DLD1 (cell line): ENCODE data around the gene GCK.
"Not testable (repeated sequence)": the region's sequence is repeated elsewhere in the genome, so short reads cannot be mapped to it uniquely, and the experiment has no call there.

Experiments
- in situ Hi-C: cut with HindIII; loops from 2 replicates; pipeline ENCODE4 v1.10.0; 2017; ENCODE audit warnings: low sequenced_read_pairs

The GCK gene

DNA sequence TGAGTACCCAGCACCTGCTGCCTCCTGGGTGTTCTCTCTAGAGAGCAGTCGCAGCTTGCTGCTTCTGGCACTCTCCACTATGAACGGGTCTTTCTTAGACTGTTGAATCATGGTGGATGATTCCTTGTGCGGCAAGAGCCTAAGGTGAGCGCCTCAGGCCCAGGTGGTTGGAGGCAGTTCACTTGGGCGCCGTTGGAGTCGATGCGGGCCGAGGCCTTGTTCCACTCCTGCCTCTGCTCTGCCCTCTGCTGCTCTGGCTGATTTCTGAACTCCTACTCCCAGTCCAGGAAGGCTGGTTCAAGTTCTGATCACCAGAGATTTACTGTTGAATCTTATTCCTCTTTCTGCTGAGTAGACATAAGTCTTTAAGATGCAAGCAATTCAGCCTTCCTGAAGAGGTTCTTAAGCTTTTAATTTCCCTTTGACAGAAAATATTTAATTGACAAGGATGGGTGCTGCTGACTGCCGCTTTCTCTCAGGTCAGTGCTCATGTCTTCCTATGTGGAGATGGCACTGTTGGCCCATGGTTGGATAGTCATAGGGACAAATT lies 22.0 kb upstream of the GCK start:
- in situ Hi-C loops: loop anchor here (10.0 kb wide), 1 partner anchor 146 kb away; the partner anchor contains the start of gene PGAM2

DNA sequence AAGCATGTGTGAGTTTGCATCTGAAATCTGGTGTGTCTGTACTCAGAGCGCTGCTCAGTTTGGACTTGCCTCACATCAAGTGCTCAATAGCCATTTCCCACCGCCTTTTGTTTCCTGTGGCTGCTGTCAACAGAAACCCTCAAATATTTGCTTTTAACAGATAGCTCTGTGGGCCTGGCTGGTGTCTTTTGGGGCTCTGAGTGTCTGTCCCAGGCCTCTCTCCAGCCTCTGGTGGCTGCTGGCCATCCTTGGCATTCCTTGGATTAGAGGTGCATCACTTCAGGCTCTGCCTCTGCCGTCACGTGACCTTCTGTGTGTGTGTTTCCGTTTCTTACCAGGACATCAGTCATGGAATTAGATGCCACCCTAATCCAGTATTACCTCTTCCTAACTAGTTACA lies 20.9 kb upstream of the GCK start:
- in situ Hi-C loops: loop anchor here (10.0 kb wide), 1 partner anchor 145 kb away; the partner anchor contains the start of gene PGAM2

DNA sequence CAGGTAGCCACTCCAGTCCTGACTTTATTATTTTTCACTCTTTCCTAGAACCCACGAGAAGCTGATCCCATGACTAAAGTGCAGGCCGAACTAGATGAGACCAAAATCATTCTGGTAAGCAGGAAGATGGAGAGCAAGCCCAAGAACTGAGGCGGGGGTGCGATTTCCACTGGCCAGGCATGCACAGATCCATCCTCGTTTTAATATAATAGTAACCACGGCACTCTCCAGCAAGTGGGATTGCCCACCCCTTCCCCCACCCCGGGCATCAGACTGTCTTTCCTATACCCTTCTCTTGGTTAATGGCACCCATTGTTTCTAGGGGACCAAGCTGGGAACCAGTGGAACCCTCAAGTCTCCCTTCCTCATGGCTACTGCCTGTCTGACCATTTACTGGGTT lies 18.8 kb upstream of the GCK start:
- in situ Hi-C loops: no loop called here

DNA sequence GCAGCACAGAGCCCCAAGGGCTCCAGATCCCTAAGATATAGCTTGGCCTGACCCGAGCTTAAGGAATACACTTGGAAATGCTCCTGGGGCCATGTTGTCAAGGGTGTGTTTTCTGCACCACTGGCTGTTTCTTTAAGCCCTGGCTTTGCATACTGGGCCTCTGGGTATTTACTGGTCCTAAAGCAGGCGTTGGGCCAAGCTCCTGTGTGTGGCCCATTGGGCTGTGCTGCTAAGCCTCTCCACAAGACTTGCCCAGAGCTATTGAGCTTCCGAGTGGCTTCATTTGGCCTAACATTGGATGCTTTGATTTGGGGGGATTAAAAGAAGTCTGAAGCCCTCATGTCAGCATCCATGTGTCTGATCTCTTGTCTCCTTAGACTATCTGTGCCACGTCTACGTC lies 16.8 kb upstream of the GCK start:
- in situ Hi-C loops: no loop called here

DNA sequence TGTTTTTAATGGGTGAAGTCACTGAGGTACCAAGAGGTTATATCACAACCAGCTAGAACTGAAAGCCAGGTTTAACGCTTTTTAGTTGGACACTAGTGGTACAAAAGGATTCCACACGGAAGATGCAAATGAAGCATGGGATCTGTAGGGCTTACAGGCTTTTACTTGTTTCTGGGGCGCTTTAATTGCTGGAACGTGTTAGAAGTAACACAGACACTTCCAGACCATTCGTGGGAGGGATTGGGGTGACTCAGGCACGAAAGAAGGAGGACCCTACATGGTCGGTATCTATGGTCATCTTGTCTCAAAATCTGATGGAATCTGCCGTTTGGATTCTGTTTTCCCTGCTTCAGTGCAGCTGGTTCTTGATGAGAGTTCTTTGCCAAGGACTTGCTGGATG lies 12.6 kb upstream of the GCK start:
- in situ Hi-C loops: no loop called here

DNA sequence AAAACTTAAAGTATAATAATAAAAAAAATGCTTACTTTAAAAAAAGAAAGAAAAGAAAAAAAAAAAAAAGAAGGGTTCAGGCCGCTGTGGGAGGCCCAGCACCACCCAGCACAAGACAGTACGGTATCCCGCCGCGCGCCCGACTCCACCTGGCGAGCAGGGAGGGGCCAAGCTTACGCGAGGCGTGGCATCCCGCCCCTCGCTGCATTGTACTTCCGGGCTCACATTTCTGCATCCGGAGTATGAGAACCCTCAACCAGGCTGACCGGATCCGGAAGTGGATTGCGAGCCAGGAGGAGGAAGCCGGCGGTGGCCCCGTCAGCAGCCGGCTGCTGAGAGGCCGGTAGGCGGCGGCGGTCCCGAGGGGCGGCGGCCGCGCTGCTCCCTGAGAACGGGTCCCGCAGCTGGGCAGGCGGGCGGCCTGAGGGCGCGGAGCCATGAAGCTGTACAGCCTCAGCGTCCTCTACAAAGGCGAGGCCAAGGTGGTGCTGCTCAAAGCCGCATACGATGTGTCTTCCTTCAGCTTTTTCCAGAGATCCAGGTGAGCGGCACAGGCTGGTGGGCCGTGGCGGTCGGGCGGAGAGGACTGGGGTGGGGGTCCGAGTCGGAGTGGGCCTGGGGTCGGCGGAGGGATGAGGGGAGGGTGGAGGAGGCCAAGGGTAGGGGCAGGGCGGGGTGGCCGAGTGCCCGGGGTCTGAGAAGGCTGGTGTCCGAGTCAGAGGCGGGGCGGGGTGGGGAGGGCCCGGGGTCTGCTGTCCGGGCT lies 11.6 kb upstream of the GCK start, which contains the start of gene YKT6:
Gene YKT6 (plus strand): TSS at position 280 of the 763 bp plus-strand sequence. CDS start 158 bp downstream, at position 438.
- in situ Hi-C loops: no loop called here

DNA sequence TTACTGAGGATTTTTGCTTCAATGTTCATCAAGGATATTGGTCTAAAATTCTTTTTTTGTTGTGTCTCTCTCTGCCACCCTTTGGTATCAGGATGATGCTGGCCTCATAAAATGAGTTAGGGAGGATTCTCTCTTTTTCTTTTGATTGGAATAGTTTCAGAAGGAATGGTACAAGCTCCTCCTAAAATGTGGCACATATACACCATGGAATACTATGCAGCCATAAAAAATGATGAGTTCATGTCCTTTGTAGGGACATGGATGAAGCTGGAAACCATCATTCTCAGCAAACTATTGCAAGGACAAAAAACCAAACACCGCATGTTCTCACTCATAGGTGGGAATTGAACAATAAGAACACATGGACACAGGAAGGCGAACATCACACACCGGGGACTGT lies 10.9 kb upstream of the GCK start:
- in situ Hi-C loops: not testable (repeated sequence)

DNA sequence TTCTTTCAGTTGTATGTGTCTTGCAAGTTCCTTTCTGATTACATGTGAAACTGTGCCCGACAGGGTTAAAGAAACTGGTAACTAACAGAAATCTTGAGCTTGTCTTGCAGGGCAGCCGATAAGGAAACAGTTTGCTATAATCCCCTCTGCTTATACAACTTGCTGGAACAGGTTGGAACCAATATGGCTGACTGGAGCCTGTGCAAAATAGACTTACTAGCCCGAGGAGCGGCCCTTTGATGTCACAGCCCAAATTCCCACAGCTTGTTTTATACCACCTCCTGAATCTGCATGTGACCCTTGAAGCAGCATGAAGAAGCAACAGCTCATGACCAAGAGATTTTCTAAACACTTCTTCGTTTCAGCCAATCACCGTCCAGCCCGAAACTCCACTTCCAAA lies 8.2 kb upstream of the GCK start:
- in situ Hi-C loops: no loop called here

DNA sequence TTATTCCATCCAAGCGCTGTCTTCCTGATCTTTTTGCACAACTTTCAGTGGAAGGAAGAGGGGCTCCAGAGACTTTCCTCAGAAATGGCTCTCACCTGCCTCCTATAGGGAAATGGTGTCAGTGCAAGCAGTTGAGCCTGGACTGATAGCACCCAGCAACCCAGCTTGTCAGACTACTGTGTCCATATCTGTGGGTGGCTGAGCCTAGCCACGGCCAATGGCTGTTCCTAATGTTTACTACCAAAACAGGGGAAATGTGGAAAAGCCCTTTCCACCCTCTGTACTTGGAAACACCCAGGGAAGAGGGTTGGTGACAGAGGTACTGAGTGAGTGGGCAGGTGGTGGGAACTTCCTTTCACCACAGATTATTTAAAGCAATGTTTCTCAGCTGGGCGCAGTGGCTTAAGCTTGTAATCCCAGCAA lies 7.2 kb upstream of the GCK start:
- in situ Hi-C loops: no loop called here

DNA sequence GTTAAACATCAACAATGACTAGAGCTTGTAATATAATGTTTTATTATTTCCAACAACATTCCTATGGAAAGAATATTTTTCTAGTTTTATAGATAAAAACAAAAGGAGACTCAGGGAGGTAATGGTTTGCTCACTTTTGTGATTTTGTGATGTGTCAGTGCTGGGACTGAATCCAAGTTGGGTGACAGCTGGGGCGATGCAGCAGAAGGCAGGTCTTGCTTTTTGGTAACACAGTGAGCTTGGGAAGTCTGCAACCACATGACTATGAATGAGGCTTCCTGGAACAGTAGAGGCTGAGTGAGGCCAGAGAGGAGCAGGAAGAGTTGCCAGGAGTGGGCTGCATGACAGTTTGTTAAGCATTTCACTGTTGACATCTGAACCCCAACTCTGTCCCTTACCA lies 6.7 kb upstream of the GCK start:
- in situ Hi-C loops: no loop called here

DNA sequence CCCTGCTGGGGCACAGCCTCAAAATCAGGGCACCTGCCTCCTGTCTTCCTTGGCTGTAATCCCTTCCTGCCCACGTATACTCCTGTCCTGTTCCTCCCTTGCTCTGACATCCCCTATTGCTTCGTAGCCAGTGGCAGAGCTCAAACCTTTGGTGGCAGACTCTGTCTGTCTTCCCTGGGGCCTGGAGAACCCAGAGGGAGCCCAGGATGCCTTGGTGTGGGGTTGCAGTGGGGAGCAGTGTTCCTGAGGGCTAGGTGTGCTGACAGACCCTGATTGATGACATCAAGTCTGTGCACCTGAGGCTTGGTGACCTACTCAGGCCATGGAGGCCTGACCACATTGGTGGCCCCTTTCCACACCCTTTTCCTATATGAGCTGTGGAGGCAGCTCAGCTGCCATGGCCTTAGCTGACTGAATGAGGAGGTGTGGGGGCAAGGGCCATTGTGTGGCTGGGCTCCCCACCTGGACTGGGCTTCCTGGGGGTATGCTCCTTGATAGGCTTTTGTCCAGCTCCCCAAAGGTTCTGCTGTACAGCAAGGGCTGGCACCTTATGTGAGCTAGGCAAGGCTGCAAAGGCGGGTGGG lies 5.4 kb upstream of the GCK start:
- in situ Hi-C loops: no loop called here

DNA sequence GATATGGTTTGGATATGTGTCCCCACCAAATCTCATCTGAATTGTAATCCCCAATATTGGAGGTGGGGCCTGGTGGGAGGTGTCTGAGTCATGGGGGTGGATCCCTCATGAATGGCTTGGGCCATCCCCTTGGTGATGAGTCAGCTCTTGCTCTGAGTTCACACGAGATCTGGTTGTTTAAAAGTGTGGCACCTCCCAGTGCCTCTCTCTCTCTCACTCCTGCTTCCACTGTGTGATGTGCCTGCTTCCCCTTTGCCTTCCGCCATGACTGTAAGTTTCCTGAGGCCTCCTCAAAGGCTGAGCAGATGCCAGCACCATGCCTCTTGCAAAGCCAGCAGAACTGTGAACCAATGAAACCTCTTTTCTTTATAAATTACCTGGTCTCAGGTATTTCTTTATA lies 4.8 kb upstream of the GCK start:
- in situ Hi-C loops: no loop called here

DNA sequence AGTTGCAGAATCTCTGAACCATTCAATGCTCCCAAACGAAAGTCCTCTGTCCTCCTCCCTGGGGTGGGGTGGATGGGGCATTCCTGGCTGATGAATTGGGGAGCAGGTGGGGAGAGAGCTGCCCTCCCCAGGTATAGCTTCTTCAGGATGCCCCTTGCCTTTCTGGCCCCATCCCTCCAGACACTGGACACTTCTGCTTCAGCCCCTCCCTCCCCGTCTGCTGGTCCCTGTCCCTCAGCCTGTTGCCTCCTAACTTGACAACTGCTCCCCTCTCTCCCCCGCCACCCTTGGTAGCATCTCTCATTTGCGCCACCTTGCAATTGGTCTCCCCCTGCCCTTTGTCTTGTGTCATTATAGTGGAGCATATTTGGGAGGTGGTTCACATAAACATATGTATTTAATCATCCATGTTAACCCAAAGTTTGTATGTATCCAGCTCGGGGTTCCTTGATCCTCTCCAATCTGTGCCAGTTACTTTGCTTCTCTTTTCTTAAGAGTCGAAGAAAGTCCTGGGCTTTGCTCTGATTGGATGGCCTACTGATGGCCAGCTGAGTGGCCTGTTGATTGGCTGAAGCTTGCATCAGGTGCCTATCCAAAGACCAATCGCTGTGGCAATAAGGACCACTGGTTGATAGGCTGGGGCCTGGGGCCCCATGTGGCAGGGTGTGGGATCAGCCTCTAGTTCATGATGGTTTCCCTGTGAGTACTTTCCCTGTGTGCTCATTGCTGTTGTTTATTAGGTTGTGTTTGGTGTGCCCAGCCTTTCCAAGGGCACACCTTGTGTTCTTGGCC lies 4.0 kb upstream of the GCK start:
- in situ Hi-C loops: no loop called here

DNA sequence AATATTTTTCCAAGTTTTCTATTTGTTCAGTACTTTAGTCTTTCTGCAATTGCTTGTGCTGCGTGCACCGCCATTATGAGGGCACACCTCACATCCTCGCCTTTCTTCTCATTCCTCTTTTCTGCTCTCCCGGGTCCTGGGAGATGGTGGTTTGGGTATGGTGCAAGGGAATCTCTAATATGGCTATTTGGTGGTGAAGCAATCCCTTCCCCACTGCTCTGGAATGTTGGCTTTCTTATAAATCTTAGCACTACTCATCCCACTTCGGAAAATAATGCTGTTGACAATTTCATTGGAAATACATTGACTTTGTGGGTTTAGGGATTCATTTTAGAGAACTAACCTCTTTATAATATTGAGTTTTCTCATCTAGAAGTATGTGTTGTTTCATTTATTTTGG lies 1.9 kb upstream of the GCK start:
- in situ Hi-C loops: no loop called here

DNA sequence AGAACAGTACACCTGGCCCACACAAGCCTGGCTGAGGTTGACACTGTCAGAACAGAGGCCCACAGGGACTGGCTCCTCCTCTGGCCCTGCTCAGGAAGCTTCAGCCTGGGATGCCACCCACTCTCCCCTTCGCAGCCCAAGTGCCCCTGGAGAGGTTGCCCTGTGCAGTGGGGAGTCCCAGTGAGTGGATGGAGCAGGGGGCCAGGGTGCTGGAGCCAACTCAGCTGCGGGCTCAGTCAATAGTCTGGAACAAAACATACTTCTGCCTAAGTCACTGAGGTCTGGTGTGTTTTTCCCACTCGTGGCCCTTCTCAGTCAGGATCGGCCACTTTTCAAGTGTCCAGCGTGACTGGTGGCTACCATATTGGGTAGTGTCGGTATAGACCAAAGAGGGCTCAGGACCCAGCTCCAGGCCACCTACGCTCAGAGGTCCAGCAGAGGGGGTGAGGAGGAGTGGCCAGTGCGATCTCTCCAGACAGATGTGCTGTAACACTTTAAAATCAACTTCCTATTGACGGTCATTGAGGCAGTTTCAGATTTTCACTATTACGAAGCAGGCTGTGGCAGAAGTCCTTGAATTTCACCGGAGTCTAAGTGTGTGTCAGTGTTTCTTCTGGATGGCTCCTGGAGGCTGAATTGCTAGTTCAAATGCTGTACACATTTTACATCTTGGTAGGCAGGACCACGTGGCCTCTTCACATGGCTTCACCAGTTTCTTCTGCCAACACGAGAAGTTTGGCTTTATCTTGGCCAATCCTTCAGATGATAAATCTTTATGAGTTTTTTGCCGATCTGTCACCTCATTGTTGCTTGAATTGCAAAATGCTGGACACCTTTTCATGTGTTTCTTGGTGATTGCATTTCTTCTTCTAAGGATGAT lies 994 bp upstream of the GCK start:
- in situ Hi-C loops: no loop called here

DNA sequence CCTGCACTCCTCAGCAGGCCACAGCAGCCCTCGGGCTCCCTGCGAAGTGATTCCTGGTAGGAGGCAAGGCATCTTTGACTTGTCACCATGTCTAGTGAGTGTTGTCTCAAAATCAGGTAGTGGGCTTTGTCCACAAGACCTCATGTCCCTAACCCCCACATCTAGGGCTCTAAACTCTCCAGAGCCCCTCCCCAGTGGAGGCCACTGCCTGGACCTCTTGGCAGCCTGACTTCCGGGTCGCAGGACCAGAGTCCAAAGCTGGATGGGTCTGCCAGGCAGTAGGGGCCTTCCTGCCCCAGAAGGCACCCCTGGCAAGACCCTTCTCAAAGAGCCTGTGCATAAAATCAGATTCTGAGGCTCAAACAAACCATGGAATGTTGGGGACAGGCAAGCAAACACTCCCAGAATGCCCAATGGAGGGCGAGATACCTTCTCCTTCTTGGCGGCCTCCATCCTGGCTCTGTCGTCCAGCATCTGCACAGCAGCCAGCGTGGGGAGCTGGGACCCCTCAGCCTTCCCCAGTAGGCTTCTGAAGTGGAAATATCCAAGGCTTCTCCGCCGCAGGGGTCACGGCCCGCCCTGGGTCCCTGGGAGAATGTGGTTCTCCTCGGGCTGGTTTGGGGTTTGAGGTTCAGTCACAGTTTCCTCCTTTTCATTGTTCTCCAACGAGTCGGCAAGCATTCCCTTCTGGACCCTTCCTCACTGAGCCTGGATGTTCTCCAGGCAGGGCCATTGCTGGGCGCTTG lies 586 bp downstream of the GCK start:
- in situ Hi-C loops: no loop called here

DNA sequence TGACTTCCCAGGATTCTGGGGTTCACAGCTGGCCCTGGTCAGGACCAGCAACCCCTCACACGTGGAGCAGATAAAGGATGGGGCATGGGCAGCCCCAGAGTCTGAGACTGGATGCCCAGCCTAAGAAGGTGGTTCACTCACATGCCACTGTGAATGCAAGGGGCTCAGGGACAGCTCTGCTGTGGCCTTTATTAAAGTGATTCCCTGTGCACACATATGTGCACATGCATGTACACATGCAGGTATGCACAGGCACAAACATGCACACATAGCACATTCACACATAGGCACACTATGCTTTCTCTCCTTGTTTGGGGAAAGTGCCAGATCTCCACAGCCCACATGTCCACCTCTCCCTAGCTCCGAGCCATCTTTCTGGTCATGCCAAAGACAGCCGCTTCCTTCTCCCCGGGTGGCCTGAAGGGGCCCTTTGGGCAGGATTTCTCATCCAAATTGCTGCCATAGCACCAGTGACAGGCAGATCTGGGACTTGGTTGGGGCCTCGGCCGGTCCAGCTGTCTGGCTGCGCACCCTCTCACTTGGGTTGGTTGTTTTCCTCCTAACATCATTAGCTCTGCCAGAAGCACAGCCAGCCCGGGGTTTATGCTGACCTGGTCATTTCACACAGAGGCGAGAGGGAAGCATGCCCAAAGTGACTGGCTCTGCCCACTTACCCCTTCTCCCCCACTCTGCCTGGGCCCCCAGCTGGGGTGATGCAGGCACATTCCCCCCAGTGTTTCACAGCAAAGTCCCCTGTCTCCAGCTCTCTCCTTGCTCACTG lies 1.4 kb downstream of the GCK start:
- in situ Hi-C loops: no loop called here

DNA sequence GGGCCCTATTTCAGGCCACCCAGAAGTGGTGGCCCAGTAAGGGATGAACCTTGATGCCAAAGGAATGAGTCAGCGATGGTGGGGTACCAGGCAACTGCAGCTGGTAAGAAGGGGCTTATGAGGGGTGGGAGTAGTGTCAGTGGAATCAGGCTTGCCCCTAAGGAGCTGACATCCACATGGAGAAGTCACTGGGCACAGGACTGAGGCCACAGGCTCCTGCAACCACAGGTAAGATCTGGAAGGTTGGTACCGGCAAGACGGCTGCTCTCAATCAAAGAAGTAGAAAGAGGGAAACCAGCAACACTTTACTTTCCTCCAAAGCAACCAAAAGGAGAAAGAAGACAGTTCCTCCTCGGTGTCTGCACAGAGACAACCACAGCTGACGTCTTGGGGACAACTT lies 2.5 kb downstream of the GCK start:
- in situ Hi-C loops: no loop called here

DNA sequence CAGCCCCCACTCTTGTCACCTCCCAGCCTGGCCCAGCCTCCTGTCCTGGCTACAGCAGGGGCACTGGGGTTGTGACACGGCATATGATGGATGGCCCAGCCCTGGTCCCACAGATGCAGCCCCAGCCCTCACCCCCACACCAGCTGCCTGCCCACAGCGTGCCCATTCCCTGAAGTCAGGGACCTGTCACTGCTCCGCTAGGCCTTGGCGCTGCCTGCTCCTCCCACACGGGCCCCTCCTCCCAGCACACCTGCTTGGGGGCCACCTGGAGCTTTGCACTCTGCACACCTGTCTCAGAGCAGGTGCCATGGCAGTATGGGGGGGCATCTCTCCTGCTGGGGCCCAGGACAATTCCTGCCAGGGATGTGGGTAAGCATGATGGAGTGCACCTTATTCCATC lies 3.5 kb downstream of the GCK start:
- in situ Hi-C loops: no loop called here
